GM18951 (cell line): ENCODE results near the gene TRPC3.

ENCODE experiments used
- POLR2A ChIP-seq: IDR thresholded peaks from 4 replicates; pipeline ENCODE4 v1.6.1; 2011; ENCODE audit warnings: mild to moderate bottlenecking; ENCODE audit not compliant: insufficient read length, insufficient read depth; ENCODE audit errors: extremely low read depth
- in situ Hi-C: fragments of 300-500 bp; cut with MboI; formaldehyde crosslinking; loops from one replicate; pipeline ENCODE4 v1.12.0; 2022; ENCODE audit warnings: low sequenced_read_pairs, mixed read lengths, inconsistent platforms; ENCODE audit not compliant: unreplicated experiment

TRPC3 gene

GRCh38 chr4:121951521-121952110 is at the start of gene TRPC3:
TSS of gene TRPC3 (minus strand) at chr4:121952060. CDS start at chr4:121951680, 380 bp downstream.
- TF ChIP-seq POLR2A = no peak

GRCh38 chr4:122000849-122001248 is 49.0 kb upstream of the TRPC3 start:
- in situ Hi-C loops = no loop called here
- no peak for TF ChIP-seq POLR2A

More at GRCh38 chr4:121951521-121952110, at the start of gene TRPC3:
- in situ Hi-C loops = no loop called here

- TF ChIP-seq POLR2A = no peak
- in situ Hi-C loops = no loop called here
These were observed 46.2 kb upstream of the TRPC3 start for GRCh38 chr4:121998024-121998423.

GRCh38 chr4:121995790-121996537 is 44.1 kb upstream of the TRPC3 start:
- in situ Hi-C loops = no loop called here
- no peak for TF ChIP-seq POLR2A

GRCh38 chr4:121991968-121992367 is 40.1 kb upstream of the TRPC3 start:
- in situ Hi-C loops = no loop called here

GRCh38 chr4:121990489-121990888 is 38.6 kb upstream of the TRPC3 start:
- no peak for TF ChIP-seq POLR2A
- in situ Hi-C loops = no loop called here

More at GRCh38 chr4:121991968-121992367, 40.1 kb upstream of the TRPC3 start:
- TF ChIP-seq POLR2A = no peak

- in situ Hi-C loops = no loop called here
These were observed 37.9 kb upstream of the TRPC3 start for GRCh38 chr4:121989715-121990114.

GRCh38 chr4:121988950-121989349 is 37.1 kb upstream of the TRPC3 start:
- no peak for TF ChIP-seq POLR2A
- in situ Hi-C loops = no loop called here

More at GRCh38 chr4:121989715-121990114, 37.9 kb upstream of the TRPC3 start:
- no peak for TF ChIP-seq POLR2A

GRCh38 chr4:121980643-121981042 is 28.8 kb upstream of the TRPC3 start:
- TF ChIP-seq POLR2A = no peak
- in situ Hi-C loops = no loop called here

- no peak for TF ChIP-seq POLR2A
- in situ Hi-C loops = no loop called here
These were observed 26.3 kb upstream of the TRPC3 start for GRCh38 chr4:121978172-121978516.

- in situ Hi-C loops = no loop called here
- no peak for TF ChIP-seq POLR2A
These were observed 25.7 kb upstream of the TRPC3 start for GRCh38 chr4:121977251-121978171.

- no peak for TF ChIP-seq POLR2A
These were observed 23.9 kb upstream of the TRPC3 start for GRCh38 chr4:121975784-121976183.

GRCh38 chr4:121973816-121974215 is 22.0 kb upstream of the TRPC3 start:
- in situ Hi-C loops = no loop called here
- no peak for TF ChIP-seq POLR2A

More at GRCh38 chr4:121975784-121976183, 23.9 kb upstream of the TRPC3 start:
- in situ Hi-C loops = no loop called here
